Measurements from ENCODE around the gene CRYBA4.
"Not testable (repeated sequence)": the region's sequence is repeated elsewhere in the genome, so short reads cannot be mapped to it uniquely, and the experiment has no call there.

Gene CRYBA4

DNA sequence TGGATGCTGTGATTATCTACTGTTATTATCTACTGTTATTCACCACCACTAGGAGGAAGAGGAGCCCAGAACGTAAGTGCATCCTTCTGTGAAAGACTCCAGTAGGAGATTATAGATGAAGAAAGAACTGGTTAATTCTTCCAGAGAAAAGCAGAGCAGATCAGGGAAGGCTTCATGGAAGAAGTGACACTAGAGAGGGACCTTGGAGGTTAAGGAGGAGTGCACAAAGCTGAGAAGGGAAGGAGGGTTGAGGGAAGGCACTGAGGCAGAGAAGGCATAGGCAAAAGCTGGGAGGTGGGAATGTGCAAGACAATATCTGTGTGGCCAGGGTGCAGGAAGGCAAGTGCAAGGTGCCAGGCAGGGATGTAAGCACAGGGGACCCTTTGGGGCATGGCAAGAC is 17.4 kb upstream of the CRYBA4 start:
- no peaks in the 10 kb centered on the region for H3K9me3 ChIP-seq (replicated peaks in 1 of 11)
- no peak for TF ChIP-seq Cebpa-rat (IDR thresholded peaks at IDR 0.05)
- peak overlapping the region in 1 of 11 experiments; percentile 54; a peak in 2 of 22 replicates for H3K4me2 ChIP-seq
- H3K27me3 ChIP-seq, result no peaks in the 10 kb centered on the region
- peaks cover 5 to 54% (median 41%) of the 10 kb centered on the region in 10 experiments; a peak in 19 of 20 replicates for H3K4me1 ChIP-seq
- no peaks in the 10 kb centered on the region for H3K36me3 ChIP-seq
- H3K27ac ChIP-seq, result no peak overlapping the region
- no peak overlapping the region for H3K4me3 ChIP-seq
- H4K20me1 ChIP-seq, result no peaks in the 10 kb centered on the region
- H3K9ac ChIP-seq, result no peak overlapping the region

DNA sequence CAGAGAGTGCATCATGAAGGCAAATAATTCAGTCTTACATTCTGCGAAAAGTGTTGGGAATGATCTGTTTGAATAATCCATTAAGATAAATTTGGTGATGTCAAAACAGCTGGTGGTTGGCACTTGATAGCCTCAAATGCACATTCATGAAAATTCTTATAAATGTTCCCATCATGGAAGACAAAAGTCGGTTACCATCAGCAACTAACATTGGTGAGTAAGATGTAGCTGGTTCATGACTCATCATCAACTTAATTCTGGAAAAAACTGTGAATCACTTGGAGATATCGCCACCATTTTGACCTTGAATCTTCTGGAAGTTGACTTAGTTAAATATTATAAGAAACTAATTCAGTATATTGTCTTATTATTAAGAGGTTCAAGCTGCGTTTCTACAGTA is 15.2 kb upstream of the CRYBA4 start:
- H4K20me1 ChIP-seq, result no peaks in the 10 kb centered on the region

DNA sequence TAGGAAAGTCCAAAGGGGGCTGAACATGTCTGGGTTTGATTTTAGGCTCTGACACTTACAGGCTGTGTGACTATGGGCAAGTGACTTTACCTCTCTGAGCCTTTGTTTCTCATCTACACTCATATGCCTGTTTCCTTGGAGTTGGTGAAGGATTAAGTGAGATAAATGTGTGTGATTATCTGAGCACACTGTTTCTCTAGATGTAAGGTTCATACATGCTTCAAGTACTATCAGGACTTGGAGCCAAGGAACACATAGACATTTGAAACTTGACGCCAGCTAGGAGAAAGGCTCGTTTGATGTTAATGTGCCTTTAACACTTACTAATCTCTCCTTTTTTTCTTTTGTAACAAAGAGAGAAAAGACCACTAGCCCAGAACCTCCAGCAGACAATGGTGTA is 13.6 kb upstream of the CRYBA4 start:
- H3K4me2 ChIP-seq, result peak overlapping the region in 5 of 11 experiments; percentile 5 to 79 (median 28); a peak in 5 of 22 replicates
- no peaks in the 10 kb centered on the region for H3K36me3 ChIP-seq
- H4K20me1 ChIP-seq, result no peaks in the 10 kb centered on the region
- no peak for TF ChIP-seq Cebpa-rat (IDR thresholded peaks at IDR 0.05)
- peaks cover 40 to 83% (median 69%) of the 10 kb centered on the region in 10 experiments for H3K4me1 ChIP-seq
- H3K4me3 ChIP-seq, result no peak overlapping the region
- H3K27ac ChIP-seq, result peak overlapping the region in 8 of 11 experiments; percentile 10 to 92 (median 78); a peak in 11 of 22 replicates
- no peaks in the 10 kb centered on the region for H3K27me3 ChIP-seq
- no peaks in the 10 kb centered on the region for H3K9me3 ChIP-seq (replicated peaks in 1 of 11)
- H3K9ac ChIP-seq, result no peak overlapping the region; a peak in 1 of 22 replicates

More for the DNA sequence above, 15.2 kb upstream of the CRYBA4 start:
- Histone ChIP-seq H3K27me3 (no peaks in the 10 kb centered on the region), H3K36me3 (no peaks in the 10 kb centered on the region), H3K27ac (peak overlapping the region in 3 of 11 experiments; percentile 20 to 92 (median 25); a peak in 3 of 22 replicates), H3K4me2 (peak overlapping the region in 4 of 11 experiments; percentile 9 to 31 (median 24); a peak in 2 of 22 replicates), H3K9me3 (replicated peaks in 1 of 11) (no peaks in the 10 kb centered on the region), H3K9ac (no peak overlapping the region), H3K4me3 (no peak overlapping the region), H3K4me1 (peaks cover 25 to 68% (median 54%) of the 10 kb centered on the region in 10 experiments)
- no peak for TF ChIP-seq Cebpa-rat (IDR thresholded peaks at IDR 0.05)

- H3K9ac ChIP-seq, result peak overlapping the region in 5 of 11 experiments; percentile 55 to 80 (median 73); a peak in 5 of 22 replicates
- no peak overlapping the region for H3K4me3 ChIP-seq
- no peaks in the 10 kb centered on the region for H3K36me3 ChIP-seq
- no peaks in the 10 kb centered on the region for H3K9me3 ChIP-seq (replicated peaks in 1 of 11)
- peaks cover 44 to 91% (median 77%) of the 10 kb centered on the region in 10 experiments for H3K4me1 ChIP-seq
- no peaks in the 10 kb centered on the region for H3K27me3 ChIP-seq
- H3K27ac ChIP-seq, result peak overlapping the region in 9 of 11 experiments; percentile 77 to 92 (median 84); a peak in 16 of 22 replicates
- TF ChIP-seq Cebpa-rat (IDR thresholded peaks at IDR 0.05), result no peak
- H4K20me1 ChIP-seq, result no peaks in the 10 kb centered on the region
- peak overlapping the region; percentile 62 to 84 (median 80) for H3K4me2 ChIP-seq
Measured at GRCh38 chr22:26609287-26609686, 12.5 kb upstream of the CRYBA4 start.

DNA sequence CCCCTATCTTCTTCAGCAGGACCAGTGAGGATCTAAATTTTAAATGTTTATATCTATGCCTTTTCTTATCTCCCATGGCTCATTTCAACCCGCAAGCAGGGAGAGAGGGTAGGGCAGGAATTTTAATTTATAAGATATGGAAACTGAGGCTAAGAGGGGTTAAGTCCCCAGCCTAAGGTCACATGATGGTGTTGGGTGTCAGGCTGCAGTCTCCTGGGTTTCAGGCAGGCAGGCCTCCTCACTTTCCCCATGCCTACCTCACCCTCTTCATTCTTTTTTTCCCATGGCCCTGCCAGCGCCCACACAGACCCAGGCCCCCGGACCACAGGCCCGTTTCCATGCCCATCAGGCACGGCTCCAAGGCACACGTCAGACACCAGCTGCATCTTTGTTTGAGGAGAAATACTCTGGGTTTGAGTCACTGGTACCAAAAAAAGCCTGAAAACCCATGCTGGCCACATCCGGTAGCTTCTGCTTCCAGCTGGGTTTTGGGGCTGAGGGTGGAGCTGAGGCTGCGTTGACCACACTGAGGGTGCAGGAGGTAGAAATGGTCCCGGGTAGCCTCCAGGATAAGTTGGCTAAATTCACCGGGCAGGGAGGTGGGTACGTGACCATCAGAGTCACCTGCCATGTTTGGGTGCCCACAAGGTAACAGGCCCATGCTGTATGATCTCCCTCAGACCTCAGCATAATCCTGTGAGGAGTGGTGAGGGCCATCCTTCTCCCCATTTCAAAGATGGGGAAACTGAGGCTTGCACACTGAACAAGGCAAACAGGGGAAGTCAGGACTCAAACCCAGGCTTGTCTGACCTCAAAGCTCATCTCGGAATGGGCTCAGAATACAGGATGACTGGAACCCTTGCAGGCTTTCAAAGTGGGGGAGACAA is 11.4 kb upstream of the CRYBA4 start:
- H4K20me1 ChIP-seq, result no peaks in the 10 kb centered on the region
- H3K4me2 ChIP-seq, result peak overlapping the region; percentile 62 to 84 (median 80)
- peaks cover 55 to 91% (median 82%) of the 10 kb centered on the region in 10 experiments for H3K4me1 ChIP-seq
- H3K9me3 ChIP-seq (replicated peaks in 1 of 11), result no peaks in the 10 kb centered on the region
- TF ChIP-seq Cebpa-rat (IDR thresholded peaks at IDR 0.05), result 0 out of 22 replicates have a peak, but pooled peaks of 2 of the 11 experiments have one; percentile 14 to 22
- peak overlapping the region; percentile 30 to 92 (median 83); a peak in 21 of 22 replicates for H3K27ac ChIP-seq
- peak overlapping the region in 10 of 11 experiments; percentile 48 to 80 (median 65); a peak in 20 of 22 replicates for H3K9ac ChIP-seq
- no peaks in the 10 kb centered on the region for H3K27me3 ChIP-seq
- no peaks in the 10 kb centered on the region for H3K36me3 ChIP-seq
- H3K4me3 ChIP-seq, result peak overlapping the region in 3 of 10 experiments; percentile 16 to 30 (median 23); a peak in 2 of 20 replicates

DNA sequence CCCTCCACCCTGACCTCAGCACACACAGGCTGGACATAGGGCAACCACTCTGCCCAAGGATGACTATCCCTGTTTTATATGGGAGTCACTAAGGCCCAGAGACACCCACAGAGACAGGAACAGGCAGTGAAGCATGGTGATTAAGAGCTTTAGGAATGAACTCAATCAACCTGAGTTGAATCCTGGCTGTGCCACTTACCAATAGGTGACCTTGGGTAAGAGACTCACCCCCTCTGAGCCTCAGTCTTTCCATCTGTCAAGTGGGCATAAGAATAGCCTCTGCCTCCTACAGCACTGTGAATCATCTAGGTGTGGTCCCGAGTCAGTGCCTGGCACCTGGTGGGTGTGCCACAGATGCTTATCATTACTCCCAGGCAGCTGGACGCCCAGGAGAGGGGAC is 10.8 kb upstream of the CRYBA4 start:
- H4K20me1 ChIP-seq, result no peaks in the 10 kb centered on the region
- H3K9ac ChIP-seq, result peak overlapping the region in 9 of 11 experiments; percentile 55 to 75 (median 66); a peak in 15 of 22 replicates
- H3K4me2 ChIP-seq, result peak overlapping the region; percentile 62 to 84 (median 80)
- no peak for TF ChIP-seq Cebpa-rat (IDR thresholded peaks at IDR 0.05)
- no peaks in the 10 kb centered on the region for H3K36me3 ChIP-seq
- H3K4me1 ChIP-seq, result peaks cover 62 to 95% (median 89%) of the 10 kb centered on the region in 10 experiments
- 0 out of 20 replicates have a peak overlapping the region, but pooled peaks of 1 of the 10 experiments have one; percentile 16 for H3K4me3 ChIP-seq
- no peaks in the 10 kb centered on the region for H3K27me3 ChIP-seq
- no peaks in the 10 kb centered on the region for H3K9me3 ChIP-seq (replicated peaks in 1 of 11)
- H3K27ac ChIP-seq, result peak overlapping the region in 10 of 11 experiments; percentile 73 to 92 (median 84); a peak in 21 of 22 replicates

- TF ChIP-seq Cebpa-rat (IDR thresholded peaks at IDR 0.05), result no peak
- H3K4me1 ChIP-seq, result peaks cover 78 to 99% (median 97%) of the 10 kb centered on the region in 10 experiments
- peak overlapping the region in 5 of 11 experiments; percentile 10 to 67 (median 66); a peak in 6 of 22 replicates for H3K9ac ChIP-seq
- no peaks in the 10 kb centered on the region for H3K9me3 ChIP-seq (replicated peaks in 1 of 11)
- H3K4me2 ChIP-seq, result peak overlapping the region; percentile 62 to 84 (median 77)
- H4K20me1 ChIP-seq, result no peaks in the 10 kb centered on the region
- no peak overlapping the region for H3K4me3 ChIP-seq
- H3K27ac ChIP-seq, result peak overlapping the region in 7 of 11 experiments; percentile 59 to 92 (median 78); a peak in 14 of 22 replicates
- H3K27me3 ChIP-seq, result no peaks in the 10 kb centered on the region
- H3K36me3 ChIP-seq, result no peaks in the 10 kb centered on the region
Measured at GRCh38 chr22:26612652-26613051, 9.1 kb upstream of the CRYBA4 start.

DNA sequence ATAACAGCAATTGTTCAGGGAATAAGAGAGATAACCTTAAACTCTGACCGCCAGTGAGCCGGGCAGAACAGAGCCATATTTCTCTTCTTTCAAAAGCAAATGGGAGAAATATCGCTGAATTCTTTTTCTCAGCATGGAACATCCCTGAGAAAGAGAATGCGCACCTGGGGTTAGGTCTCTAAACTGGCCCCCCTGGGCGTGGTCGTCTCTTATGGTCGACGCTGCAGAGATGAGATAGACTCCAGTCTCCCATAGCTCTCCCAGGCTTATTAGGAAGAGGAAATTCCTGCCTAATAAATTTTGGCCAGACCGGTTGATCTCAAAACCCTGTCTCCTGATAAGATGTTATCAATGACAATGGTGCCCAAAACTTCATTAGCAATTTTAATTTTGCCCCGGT is 8.0 kb upstream of the CRYBA4 start:
- H4K20me1 ChIP-seq; H3K36me3 ChIP-seq; H3K4me3 ChIP-seq; H3K9me3 ChIP-seq (replicated peaks in 1 of 11); H3K27me3 ChIP-seq: not testable (repeated sequence)
- peak overlapping the region in 3 of 11 experiments; percentile 3 to 23 (median 19); a peak in 3 of 22 replicates for H3K9ac ChIP-seq
- H3K4me1 ChIP-seq, result peaks cover 89 to 99% (median 98%) of the 10 kb centered on the region in 10 experiments
- H3K4me2 ChIP-seq, result peak overlapping the region in 9 of 11 experiments; percentile 72 to 92 (median 84); a peak in 16 of 22 replicates
- peak overlapping the region in 4 of 11 experiments; percentile 68 to 87 (median 75); a peak in 6 of 22 replicates for H3K27ac ChIP-seq

- peak overlapping the region in 3 of 11 experiments; percentile 3 to 23 (median 19); a peak in 4 of 22 replicates for H3K9ac ChIP-seq
- H3K27ac ChIP-seq, result peak overlapping the region in 6 of 11 experiments; percentile 48 to 87 (median 75); a peak in 9 of 22 replicates
- peaks cover 90 to 99% (median 98%) of the 10 kb centered on the region in 10 experiments for H3K4me1 ChIP-seq
Measured at GRCh38 chr22:26614322-26614721, 7.4 kb upstream of the CRYBA4 start.

More at GRCh38 chr22:26614322-26614721, 7.4 kb upstream of the CRYBA4 start:
- Histone ChIP-seq H4K20me1 (no peaks in the 10 kb centered on the region), H3K36me3 (no peaks in the 10 kb centered on the region), H3K27me3 (no peaks in the 10 kb centered on the region), H3K4me2 (peak overlapping the region in 10 of 11 experiments; percentile 72 to 96 (median 85); a peak in 20 of 22 replicates), H3K9me3 (replicated peaks in 1 of 11) (no peaks in the 10 kb centered on the region), H3K4me3 (no peak overlapping the region)
- TF ChIP-seq Cebpa-rat (IDR thresholded peaks at IDR 0.05), result no peak

Measured in BLaER1 treated with 17β-estradiol and CSF1 and Interleukin-3, amounts not matched to agents 10 nM and 100 nM (cell line).